Stimulated activated CD4-positive, alpha-beta T cell treated with anti-CD3 and anti-CD28 coated beads, Interleukin-15, amount 100 ng/mL, for 24 hours (primary cell): ENCODE data around the gene TSR1.
"Not testable (repeated sequence)": the region's sequence is repeated elsewhere in the genome, so short reads cannot be mapped to it uniquely, and the experiment has no call there.

Source experiments
- DNase-seq: peaks from one replicate; pipeline ENCODE4 v3.0.0-alpha.2; 2020

TSR1 gene

DNA sequence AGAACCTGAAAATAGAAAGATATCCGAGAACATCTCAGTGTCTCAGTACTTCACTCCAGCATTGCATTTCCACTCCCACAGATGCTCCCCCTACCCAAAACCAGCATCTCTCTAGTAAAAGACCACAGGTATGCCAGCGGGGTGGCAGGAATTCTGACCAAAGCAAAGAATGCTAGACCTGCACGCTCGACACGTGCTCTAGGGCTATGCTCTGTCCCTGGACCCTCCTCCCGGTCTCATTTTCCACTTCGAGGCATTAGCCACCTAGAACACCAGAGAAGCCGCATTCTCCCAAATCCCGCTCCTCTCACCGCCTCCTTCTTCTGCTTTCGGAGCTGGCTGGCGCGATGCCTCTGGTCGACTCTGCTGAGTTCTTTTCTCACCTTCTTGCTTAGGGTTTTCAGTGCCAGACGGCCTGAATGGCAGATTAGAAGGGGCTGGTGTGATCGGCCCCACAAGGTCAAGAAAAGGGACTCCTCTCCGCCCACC lies 487 bp downstream of the TSR1 start:
- DNase-seq = no peak

DNA sequence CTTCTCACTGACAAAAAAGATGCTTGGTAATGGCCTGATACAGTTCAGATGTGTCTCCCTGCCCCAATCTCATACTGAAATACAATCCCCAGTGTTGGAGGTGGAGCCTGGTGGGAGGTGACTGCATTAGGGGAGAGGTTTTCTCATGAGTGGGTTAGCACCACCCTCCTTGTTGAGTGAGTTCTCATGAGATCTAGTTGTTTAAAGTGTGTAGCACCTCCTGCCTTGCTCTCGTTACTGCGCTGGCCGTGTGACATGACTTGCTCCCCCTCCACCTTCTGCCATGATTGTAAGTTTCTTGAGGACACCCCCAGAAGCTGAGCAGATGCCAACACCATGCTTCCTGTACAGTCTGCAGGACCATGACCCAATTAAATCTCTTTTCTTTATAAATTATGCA lies 5.0 kb downstream of the TSR1 start:
- DNase-seq = no peak

DNA sequence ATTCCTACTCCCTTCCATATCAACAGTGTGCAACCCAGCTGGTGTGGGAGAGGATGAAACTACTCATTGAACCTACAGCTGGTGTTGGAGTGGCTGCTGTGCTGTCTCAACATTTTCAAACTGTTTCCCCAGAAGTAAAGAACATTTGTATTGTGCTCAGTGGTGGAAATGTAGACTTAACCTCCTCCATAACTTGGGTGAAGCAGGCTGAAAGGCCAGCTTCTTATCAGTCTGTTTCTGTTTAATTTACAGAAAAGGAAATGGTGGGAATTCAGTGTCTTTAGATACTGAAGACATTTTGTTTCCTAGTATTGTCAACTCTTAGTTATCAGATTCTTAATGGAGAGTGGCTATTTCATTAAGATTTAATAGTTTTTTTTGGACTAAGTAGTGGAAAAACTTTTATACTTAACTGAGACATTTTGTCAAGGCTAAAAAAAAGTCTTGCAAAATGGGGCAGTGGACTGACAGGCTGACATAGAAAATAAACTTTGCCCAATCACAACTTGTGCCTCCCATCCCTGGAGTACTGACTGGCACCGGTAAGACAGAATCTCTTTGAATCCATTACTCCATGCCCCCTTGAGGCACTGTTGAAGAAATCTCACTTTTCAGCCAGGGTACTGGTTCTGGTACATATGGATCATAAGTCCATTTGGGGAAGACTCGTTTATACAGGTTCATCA lies 12.5 kb downstream of the TSR1 start:
- no peak for DNase-seq

DNA sequence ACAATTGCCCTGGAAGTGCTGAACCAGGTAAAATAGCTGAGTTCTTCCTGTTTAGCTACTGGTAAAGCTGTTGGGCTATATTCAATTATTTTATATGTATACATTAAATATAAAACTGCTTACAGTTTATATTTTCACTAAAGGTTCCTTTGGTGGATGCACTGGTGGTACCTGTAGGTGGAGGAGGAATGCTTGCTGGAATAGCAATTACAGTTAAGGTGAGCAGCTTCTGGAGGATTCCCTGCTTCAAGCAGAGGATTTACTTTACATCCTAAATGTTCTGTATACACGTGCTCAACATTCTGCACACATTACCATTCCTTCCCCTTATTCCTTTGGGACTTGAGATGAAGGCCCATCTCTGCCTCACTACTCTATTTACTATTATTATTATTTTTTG lies 14.9 kb downstream of the TSR1 start:
- no peak for DNase-seq

DNA sequence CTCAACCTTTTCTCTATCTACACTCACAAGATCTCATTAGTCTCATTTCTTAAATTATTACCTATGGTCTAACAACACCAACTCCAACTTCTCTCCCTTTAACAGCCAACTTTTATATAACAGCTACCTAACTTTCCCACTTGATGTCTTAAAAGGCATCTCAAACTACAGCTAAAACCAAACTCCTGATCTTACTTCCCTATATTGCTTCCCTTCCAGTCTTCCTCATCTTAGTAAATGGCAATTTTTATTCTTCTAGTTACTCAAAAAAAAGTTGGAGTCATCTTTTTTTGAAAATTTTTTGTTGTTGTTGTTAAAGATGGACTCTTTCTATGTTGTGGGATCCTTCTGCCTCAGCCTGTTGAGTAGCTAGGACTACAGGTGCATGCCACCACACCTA lies 17.2 kb downstream of the TSR1 start:
- DNase-seq = no peak

DNA sequence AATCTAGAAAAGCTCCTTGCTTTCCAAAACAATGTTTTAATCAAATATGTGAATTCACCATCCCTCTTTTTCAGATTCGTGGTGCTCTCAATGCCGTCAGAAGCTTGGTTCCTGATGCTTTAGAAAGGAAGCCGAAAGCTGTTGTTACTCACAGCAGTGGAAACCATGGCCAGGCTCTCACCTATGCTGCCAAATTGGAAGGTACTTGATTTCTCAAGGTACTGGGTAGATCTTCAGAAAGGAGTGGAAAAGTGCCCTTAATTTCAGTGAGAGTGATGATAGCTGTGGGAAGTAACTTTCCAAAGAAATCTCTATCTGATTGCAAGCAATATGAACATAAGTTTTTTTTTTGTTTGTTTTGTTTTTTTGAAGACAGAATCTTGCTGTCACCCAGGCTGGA lies 18.5 kb downstream of the TSR1 start:
- no peak for DNase-seq

DNA sequence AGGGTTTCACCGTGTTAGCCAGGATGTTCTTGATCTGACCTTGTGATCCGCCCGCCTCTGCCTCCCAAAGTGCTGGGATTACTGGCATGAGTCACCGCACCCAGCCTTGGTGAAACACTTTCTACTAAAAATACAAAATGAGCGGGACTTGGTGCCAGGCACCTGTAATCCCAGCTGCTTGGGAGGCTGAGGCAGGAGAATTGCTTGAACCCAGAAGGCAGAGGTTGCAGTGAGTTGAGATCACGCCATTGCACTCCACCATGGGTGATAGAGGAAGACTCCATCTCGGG lies 19.4 kb downstream of the TSR1 start:
- DNase-seq = not testable (repeated sequence)

DNA sequence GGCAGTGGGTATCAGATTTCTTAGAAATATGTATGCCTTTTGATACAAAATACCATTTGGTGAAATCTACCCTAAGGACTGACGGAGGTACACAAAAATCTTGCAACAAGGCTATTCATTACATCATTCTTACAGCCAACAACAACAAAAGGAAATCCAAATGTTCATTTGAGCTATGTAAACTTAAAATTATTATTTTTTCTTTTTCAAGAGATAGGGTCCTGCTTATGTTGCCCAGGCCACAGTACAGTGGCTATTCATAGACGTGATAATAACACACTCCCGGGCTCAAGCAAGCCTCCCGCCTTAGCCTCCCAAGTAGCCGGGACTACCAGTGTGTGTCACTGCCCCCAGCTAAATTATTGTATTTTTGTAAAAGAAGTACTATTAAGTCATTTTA lies 23.5 kb downstream of the TSR1 start:
- no peak for DNase-seq

DNA sequence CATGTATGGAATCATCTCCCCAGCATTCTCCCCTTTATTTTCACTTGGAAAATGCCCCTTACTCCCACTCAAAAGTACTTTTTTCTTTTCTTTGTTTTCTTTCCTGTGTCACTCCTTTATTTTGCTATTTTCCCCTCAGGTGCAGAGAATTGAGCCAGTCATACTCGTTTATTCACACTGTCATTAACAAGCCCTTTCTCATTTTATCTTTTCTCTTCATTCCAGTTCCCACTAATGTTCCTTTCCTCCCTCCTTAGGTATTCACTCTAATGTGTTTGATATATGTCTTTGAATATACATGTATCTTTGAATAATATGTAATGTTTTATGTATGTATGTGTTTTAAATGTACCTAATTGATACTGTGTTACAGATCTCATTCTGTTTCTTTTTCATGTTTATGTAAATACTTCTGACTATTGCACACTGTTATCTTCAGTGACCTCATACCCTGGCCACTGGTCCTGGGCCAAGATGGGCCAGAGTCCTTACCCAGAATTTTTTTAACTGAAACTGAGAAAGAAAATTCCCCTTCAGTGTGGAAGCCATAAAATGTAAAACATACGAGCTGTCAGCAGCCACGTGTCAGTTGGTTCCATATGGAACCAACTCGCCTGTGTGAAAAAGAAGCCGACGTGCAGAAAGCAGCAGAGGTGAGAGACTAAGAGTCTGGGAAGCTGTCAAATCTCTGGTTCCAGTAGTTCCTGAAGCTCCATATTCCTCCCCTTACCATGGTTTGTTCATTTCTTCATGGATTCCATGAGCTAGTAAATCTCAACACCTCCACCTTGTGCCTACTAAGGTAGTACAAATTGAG lies 26.7 kb downstream of the TSR1 start:
- no peak for DNase-seq

DNA sequence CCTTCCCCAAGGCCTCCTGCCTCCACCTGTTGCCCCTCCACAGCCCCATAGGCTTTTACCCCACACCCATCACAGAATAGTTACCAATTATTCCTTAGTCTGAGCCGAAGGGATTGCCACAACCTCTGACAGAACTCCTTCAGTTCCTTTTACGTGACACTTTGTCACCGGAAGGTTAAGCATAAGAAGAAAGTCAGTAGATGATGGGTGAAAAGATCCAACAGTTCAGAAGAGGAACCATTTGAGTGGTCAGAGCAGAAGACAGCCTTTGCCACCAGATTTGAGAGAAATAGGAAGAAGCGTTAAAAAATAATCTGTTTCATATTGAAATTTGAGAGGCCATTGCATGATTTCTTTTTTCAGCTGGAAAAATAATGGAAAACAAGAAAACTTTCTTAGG lies 31.3 kb downstream of the TSR1 start:
- no peak for DNase-seq

DNA sequence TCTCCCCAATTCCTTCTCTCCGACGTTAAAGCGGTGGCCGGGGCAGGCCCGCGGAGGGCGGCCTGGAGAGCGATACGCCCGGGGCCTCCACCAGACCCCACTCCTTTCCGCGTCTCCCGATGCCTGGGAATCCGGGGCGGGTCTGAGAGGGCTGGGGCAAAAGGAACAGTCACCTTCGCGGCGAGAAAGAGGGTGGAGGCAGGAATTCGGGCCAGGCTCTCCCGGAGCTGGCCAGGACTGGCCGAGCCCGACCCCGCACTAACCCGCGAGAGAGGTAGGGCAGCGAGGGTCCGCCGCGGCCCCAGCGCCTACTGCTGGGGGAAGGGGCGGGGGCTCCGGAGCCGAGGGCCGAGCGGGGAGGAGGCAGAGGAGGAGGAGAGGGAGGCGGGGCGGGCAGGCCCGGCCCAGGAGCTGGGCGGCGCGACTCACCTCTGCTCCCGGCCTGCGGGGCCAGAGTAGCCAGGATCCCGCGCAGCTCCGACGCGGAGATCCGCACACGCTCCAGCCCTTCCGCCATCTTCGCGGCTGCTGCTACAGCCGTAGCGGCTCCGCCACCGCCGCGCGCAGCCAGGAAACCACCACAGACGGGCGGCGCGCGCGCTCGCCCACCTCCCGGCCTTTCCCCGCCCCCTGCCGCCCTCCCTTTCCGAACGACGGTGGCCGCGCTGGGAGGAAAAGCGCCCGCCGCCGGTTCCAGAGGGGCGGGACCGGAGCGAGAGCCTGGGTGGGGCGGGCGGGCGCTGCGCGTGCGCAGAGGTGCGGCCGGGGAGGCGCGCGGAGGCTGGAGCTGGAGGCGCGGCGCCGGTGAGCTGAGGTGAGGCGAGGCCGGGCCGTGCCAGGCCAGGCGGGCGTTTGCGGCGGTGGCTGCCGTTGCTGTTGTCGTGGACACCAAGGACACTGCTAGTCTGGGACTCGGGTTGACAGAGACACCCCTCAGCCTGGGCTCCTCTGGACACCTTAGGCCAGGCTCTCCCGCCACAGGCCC lies 32.8 kb downstream of the TSR1 start, which contains the start of the genes SMG6 and SRR:
TSS of gene SMG6 (minus strand) at position 582 of the 985 bp plus-strand sequence. CDS start at position 517, 65 bp downstream.
TSS of gene SRR (plus strand) at position 747 of the 985 bp plus-strand sequence. CDS start 11,611 bp downstream, outside the sequence.
- DNase-seq = peak; percentile 95

DNA sequence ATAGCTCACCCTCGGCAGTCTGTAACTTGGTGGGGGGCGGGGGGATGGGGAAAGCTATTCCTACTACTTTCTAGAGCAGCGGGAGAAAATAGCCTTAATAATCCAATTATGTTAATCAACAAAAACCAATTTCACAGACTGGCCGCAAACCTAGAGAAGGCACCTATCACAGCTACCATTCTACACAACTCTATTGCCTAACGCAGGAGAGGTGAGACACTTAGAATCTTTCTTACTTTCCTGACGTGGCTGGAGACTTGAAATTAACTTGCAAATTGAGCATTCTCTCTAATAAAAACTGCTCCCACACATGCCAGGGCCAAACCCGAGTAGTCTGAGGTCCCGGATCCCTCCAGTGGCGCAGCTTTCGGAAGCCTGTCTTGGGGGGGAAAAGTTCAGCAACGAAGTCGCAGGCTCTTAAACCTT lies 33.5 kb downstream of the TSR1 start:
- DNase-seq = no peak

DNA sequence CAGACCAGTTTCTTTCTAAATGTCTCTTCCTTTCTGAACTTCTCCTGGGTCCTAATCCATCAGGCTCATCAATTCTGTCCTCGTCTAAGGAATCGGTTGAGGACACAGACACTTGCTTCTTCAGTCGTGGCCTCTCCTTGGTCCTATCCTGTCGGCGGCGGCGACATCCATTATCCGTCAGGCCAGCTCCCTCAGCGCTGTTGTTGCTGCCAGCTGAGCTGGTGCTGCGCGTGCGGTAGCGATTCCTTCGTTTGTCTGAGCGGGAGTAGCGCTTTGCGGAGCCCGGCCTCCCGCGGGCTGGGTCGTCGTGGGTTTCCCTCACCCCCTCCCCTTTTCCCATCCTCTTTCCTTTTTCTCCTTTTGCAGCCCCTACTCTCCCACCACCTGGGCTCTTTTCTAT lies 36.5 kb downstream of the TSR1 start:
- DNase-seq = no peak

DNA sequence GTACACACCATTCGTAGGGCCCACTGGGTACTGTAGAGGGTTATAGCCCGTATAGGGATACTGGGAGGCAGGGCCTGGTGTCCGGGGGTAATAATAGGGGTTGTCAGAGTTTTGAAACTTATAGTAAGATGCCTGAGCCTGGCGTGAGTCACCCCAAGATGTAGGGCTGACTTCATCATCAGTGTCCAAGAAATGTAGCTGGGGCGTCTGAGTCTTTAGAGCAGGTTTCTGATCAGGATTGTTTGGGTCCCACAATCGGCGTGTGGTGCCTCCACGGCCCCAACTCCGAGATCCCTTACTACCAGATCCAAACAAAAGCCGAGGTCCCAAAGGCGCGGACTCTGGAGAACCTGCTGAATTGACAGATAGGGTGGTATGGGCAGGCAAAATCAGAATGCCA lies 37.1 kb downstream of the TSR1 start:
- DNase-seq = no peak

DNA sequence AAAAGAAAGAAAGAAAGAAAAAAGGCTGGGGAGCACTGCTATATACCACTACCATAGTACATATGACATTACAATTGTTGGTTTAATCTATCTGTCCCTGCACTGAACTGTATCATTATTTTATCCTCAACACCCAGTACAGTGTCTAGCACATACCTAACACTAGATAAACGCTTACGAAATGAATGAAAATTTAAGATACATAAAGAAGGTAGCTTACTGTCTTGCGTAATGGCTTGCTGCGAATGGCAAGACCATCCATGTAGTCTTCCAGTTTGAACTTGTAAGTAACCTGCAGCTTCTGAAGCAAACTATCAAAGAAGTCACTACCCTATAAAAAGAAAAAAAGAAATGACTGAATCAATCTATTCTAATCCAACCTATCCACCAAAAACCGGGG lies 39.2 kb downstream of the TSR1 start:
- no peak for DNase-seq

DNA sequence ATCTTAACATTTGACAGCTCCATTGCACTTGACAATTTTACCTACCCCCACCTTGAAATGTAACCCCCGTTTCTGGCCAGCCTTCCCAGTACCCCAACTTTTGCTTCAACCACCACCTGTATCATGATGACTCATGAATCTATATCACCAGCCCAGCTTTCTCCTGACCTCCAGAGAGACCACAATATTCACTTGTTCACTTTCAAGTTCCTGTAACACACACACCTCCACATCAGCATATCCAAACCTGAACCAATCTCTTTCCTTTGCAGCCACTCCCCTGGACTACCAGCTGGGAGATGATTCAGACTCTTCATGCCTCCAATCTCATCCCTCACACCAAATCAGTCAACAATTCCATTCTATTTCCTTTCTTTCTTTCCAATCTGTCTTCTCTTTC lies 40.7 kb downstream of the TSR1 start:
- peak; percentile 32 for DNase-seq

DNA sequence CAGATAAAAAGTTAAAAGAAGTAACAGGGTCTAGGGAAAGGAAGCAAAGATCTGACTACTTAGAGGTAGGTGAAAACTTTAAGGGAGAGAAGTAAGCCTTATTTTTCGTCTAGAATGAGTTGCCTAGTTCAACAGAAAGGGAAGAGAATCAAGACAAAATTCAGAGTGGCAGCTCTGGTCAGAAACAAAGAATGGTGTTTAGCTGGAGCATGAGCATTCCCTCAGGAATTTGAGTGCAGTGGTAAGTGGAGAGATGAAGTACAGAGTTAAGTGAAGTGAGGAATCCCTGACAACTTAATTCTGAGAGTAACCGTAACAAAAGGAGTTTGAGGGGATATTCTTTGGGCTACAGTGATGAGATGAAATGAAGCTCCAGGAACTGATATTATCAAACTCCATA lies 44.2 kb downstream of the TSR1 start:
- DNase-seq = no peak

DNA sequence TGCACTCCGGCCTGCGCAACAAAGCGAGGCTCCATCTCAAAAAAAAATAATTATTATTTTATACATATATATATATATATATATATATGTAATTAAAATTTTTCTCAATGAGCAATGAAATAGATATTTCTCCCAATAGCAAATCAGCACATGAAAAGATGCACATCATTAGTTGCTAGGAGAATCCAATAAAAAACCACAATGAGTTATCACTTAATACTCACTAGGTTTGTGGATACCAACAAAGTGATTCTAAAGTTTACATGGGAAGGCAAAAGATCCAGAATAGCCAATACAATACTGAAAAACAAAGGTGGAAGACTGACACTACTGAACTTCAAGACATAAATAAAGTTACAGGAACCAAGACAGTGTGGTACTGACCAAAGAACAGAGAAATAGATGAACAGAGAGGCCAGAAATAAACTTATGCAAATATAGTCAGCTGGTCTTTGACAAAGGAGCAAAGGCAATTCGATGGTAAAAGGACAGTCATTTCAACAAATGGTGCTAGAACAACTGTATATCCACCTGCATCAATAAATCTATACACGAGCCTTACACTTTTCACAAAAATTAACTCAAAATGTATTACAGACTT lies 46.3 kb downstream of the TSR1 start:
- no peak for DNase-seq

DNA sequence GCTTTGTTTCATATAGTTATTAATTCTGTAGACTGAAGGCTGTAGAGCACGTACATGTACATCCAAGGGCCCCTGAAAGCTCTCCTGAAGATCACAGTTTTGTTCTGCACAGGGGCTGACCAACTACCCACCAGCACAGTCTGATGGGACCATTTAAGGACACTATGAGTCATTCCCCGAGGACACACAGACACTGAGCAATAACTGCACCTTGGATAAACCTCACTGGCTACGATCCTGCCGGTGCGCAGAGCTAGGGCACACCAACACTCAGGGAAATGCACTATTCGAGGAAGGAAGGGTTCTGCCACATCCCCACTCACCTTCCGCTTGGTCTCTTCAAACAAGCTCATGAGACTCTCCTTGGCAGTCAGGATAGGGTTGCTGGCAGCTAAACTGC lies 53.0 kb downstream of the TSR1 start:
- DNase-seq = no peak

DNA sequence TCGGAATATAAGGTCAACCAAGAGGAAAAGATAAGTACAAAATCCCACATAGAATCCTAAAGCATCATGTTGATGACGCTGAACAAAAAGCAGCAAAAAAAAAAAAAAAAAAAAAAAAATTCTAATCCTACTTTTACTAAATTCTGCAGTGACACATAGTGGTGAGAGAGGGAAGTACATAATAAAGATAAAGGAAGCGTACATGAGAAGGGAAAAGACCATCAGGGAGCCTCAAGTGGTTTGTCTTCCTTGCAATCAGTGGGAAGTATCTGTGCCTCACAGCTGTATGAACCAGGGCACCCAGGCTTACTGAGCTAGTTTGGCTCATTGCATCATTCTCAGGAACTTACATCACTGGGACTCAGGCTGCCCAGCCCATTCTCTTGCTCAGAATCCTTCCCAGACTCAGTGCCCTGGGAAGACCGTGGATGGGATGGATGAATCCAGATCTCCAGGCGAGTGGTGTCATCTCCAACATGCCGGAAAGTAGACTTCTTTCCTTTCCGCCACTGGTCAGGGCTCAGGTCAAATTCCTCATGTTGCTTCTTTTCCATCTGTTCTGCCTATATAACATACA lies 53.9 kb downstream of the TSR1 start:
- no peak for DNase-seq

DNA sequence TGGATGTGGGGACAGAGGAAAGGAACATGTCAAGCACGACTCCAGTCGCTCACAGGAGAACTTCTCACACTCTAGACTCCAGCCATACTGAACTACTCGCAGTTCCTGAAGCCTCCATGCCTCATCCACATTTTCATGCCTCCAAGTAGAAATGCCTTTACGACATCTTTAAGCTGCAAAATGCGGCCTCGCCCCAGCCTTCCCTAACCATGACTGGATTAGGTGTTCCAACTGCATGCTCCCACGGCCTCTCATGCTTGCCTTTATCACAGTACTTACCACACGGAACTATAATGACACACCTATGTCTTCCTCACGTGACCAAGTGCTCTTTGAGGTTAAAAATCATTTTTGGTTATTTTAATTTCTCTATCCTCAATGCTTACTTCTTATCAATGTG lies 56.5 kb downstream of the TSR1 start:
- DNase-seq = no peak

DNA sequence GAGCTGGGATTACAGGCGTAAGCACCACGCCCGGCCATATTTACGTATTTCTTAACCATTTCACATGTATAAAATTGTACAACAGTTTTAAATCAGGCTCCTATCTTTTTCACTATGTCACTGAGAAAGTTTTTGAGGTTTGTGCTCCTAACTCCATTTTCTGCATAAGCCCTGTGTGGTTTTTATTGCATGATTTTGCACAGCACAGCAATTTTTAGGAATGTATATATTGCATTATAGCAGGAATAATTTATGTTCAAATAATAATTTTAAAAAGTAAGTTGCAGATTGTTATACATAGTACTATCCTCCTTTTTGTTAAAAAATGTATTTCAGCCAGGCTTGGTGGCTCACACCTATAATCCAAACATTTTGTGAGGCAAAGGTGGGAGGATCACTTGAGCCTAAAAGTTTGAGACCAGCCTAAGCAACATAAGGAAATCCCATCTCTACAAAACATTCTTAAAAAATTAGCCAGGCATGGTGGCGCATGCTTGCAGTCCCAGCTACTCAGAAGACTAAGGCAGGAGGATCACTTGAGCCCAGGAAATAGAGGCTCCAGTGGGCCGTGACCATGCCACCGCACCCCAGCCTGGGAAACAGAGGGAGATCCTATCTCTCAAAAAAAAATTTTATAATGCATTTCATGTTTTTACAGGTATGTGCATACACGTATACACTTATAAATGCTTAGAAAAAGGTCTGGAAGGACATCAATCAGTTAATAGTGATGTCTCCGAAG lies 58.7 kb downstream of the TSR1 start:
- no peak for DNase-seq
